NCI-H524 treated with DMSO at 0.1 percent for 48 hours (cell line): Measurements from ENCODE around the gene PLA2G12B.

Source experiments
- DNase-seq: peaks from one replicate; lab custom pipeline; 2025; lab: John Stamatoyannopoulos, UW

The PLA2G12B gene

DNA sequence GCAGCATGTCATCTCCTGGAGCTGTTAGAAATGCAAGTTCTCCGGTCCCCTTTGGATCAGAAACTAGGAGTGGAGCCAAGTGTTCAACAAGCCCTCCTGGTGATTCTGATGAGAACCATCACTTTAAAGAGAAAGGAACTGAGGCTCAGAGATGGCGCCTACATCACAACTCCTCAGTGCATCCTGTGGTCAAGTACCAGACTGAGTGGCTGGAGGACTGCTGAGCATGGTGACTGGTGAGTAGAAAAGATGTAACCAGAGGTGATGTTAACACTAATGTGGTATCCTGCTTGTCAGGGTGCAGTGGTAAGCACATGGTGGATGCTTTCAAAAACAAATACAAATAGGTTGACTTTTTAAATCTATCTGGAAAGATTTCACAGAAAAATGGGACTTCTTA, 64.5 kb downstream of the PLA2G12B start:
- no peak for DNase-seq

DNA sequence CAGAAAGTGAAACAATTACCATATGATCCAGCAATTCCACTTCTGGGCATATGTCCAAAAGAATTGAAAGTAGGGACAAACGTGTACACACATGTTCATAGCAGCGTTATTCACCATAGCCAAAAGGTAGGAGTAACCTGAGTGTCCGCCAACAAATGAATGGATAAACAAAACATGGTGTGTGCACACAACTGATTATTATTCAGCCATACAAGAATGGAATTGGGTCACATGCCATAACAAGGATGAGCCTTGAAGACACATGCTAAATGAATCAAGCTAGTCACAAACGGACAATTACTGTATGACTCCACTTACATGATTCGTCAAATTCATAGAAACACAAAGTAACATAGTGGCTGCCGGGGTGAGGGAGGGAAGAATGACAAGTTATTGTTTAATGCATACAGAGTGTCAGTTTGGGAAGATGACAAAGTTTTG, 65.2 kb downstream of the PLA2G12B start:
- no peak for DNase-seq

DNA sequence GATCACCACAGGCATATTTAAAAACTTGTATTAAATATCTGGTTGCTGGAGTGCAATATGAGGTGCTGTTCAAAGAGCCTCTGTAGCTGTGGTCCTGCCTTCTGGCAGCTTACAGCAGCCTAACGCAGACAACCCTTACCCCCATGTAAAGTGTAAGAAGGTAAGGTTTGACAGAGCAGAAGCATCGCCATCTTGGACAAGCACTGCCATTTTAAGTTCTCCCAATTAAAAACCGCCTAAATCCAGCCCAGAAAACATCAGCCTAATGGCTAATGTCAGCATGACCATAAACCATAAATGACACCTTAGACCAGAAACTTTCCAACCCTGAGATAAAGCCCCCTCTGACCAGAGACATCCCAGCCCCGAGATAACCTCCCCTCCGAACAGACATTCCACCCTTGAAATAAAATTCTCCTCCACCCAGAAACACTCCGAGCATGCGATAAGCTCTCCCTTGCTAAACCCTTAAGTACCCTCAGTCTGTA, 66.4 kb downstream of the PLA2G12B start:
- DNase-seq = no peak

DNA sequence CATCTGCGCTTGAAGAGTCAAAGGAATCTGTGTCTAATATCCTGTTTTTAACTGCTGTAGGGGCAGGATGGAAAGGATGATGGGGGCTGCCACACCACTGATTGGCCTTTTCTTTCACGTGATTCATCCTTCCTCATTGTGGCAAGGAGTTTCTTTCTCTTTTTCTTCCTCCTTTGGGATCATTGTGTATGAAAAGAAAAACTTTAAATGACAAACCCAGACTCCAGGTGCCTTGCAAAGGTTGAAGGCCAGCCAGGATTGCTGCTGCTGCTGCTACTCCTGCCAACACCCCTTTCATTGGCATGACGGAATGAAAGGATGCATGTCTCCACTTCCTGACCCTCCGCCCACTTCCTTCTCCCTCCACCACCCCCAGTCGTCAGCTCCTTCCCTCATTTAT, 67.6 kb downstream of the PLA2G12B start:
- no peak for DNase-seq

DNA sequence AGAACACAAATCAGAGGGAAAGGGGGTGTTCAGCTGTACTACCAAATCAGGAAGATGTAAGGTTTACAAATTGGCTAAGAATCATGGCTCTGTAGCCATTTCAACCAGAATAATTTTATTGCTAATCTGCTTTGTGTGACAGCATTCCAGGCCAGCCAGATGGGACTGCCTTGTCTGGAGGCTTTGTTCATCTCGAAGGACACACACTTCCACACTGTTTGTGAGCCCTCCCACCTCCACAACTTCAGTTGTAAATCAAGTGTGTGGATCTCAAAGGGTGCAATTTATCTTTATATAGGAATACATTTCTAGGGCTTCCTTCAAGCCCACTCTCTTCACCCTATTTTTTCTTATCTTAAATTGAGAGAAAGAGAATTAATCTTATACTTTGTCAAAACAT, 68.0 kb downstream of the PLA2G12B start:
- no peak for DNase-seq

DNA sequence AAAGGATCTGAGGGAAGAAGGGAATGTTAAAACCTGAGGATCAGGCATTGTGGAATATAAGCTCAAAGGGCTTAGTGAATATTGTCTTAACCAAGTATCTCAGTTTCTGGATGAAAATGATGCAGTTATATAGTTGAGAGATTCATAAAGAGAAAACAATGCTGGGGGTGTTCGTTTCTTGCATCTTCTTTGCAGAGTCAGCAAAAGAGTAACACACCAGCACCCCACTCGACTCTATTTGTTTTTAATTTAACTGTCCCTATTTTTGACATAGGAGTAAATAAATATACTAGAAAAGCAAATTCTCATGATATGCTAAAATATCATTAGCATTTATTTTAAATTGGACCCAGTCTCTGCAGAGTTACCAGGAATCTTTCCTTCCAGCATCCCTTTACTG, 68.7 kb downstream of the PLA2G12B start:
- no peak for DNase-seq
